H1 (cell line): ENCODE data around the gene AGBL5. TPM values are rescaled to one million over a fixed set of nuclear protein-coding genes. Genes with fewer than 3 reads are reported as not detected.

Experiments used
- CBX5 ChIP-seq: fragments of 300-800, 300-1000 bp; sonication (generic); IDR thresholded peaks from 2 replicates; pipeline ENCODE4 v1.7.1; 2016; ENCODE audit warnings: antibody characterized with exemption, low read length, low read depth
- JUND ChIP-seq: IDR thresholded peaks from 2 replicates; pipeline ENCODE4 v1.6.1; 2011; ENCODE audit warnings: mild to moderate bottlenecking, improper control_type of control experiment, low read length
- KDM5A ChIP-seq: fragments of 200-600 bp; IDR thresholded peaks from 2 replicates; pipeline ENCODE4 v1.7.1; 2012; ENCODE audit warnings: mild to moderate bottlenecking, low read length, inconsistent platforms, mixed read lengths
- NRF1 ChIP-seq: IDR thresholded peaks from 2 replicates; pipeline ENCODE4 v1.6.1; 2011; ENCODE audit warnings: mild to moderate bottlenecking, low read depth, low read length, improper control_type of control experiment
- SIN3A ChIP-seq, 2 experiments: IDR thresholded peaks in 1 of 2; conservative IDR thresholded peaks in 1 of 2; 2 replicates each; pipeline ENCODE4 v1.6.1; 2011 to 2012; ENCODE audit warnings: low read length in 2 of 2, improper control_type of control experiment in 1 of 2, low read depth in 1 of 2, mild to moderate bottlenecking in 1 of 2
- TBP ChIP-seq: IDR thresholded peaks from 2 replicates; pipeline ENCODE4 v1.6.1; 2011; ENCODE audit warnings: low read depth, low read length, improper control_type of control experiment
- polyA plus RNA-seq, 7 experiments: library from polyadenylated mRNA; depleted of rRNA in 3 of 7; stranded (reverse) in 5 of 7; unstranded in 2 of 7; fragments of >200 nt in 5 of 7; fragments of 200-250 nt in 2 of 7; gene quantifications; 1 replicate in 5 of 7; 2 replicates in 1 of 7; 4 replicates in 1 of 7; pipeline versions ENCODE4 v1.2.1 to v1.2.3, GENCODE V29; 2011 to 2013; ENCODE audit warnings: missing spikeins in 2 of 7, mixed read lengths in 2 of 7
- total RNA-seq: library from RNA; stranded (reverse); fragmentation: NEBNext Ultra II Directional; extraction: Animal tissue kit (Norgen Biotek cat#: 25700); gene quantifications from 2 replicates; pipeline ENCODE4 v1.2.1, GENCODE V29; 2021

Gene AGBL5
- total and polyA plus RNA-seq, 2 of the 8 experiments (the other 6 are each of a cell fraction or from before 2014, with no cell fraction given): 45.4 to 62.0 TPM

DNA sequence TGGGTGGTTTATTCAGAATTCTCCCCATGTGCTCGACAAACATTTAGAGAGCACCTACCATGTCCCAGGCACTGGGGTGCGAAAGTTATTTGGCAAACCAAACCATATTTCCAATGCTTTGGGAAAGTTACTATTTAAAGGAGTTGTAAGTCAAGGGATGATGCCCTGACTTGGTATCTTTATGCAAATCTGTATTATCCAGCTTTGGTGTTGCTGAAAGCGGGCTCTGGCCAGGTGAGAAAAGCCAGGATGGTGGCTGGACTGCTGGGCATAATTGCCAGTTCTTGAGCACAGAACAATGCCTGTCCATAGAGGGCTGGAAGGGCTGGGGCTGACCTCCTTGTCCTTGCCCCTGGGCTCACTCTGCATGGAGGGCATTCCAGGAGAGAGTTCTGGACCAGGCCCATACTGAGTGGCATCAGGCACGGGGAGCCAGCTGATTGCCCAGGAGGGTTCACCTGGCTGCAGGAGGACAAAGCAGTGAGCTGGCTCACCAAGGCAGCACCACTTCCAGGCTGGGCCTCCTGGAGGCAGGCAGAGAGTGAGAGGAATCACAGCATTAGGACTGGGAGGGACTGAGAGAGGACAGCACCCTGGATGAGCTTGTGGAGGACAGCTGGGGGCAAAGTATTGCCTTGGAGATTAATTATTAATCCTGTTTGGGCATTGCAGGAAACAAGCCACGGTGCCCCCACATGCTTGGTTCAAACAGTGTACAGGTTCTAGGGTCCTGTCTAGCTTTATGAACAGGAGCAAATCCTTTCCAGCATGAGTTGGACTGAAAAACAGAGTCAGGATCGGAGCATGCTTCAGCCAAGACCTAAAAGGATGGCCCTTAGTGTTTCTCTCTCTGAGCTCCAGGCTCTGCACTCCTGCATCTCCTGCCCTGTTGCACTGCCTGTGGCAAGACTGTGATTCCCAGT lies 42.2 kb downstream of the AGBL5 start (continued):
- TF ChIP-seq CBX5 (no peak), KDM5A (no peak), TBP (no peak), SIN3A (conservative IDR thresholded peaks at IDR 0.05 in 1 of 2, IDR thresholded peaks at IDR 0.05 in 1 of 2; ENCODE audit: low read depth in 1 of 2, low read length in 2 of 2) (no peak), NRF1 (no peak), JUND (no peak)
